Fibroblast of villous mesenchyme (primary cell): Measurements from ENCODE around the gene EGR1. TPM values are rescaled to one million over a fixed set of nuclear protein-coding genes. Genes with fewer than 3 reads are reported as not detected.

Source experiments
- DNase-seq: peaks from one replicate; pipeline ENCODE4 v3.0.0-alpha.2; 2010; ENCODE audit warnings: low read depth
- H3K4me3 ChIP-seq: 2 replicates; pipeline ENCODE4 v1.5.1; 2011; ENCODE audit warnings: low read depth, mild to moderate bottlenecking, low read length
- total RNA-seq: library from RNA; depleted of rRNA; stranded (reverse); fragments of >200 nt; gene quantifications from 2 replicates; pipeline ENCODE4 v1.2.3, GENCODE V29; 2012
- TF ChIP-seq, protein P1 (sequence below): IDR thresholded peaks from 2 replicates; pipeline ENCODE4 v1.5.1; 2012; ENCODE audit warnings: low read depth, mild to moderate bottlenecking, low read length; ENCODE audit not compliant: insufficient read depth

The EGR1 gene
- total RNA-seq, 1 donor = 3.5 TPM

DNA sequence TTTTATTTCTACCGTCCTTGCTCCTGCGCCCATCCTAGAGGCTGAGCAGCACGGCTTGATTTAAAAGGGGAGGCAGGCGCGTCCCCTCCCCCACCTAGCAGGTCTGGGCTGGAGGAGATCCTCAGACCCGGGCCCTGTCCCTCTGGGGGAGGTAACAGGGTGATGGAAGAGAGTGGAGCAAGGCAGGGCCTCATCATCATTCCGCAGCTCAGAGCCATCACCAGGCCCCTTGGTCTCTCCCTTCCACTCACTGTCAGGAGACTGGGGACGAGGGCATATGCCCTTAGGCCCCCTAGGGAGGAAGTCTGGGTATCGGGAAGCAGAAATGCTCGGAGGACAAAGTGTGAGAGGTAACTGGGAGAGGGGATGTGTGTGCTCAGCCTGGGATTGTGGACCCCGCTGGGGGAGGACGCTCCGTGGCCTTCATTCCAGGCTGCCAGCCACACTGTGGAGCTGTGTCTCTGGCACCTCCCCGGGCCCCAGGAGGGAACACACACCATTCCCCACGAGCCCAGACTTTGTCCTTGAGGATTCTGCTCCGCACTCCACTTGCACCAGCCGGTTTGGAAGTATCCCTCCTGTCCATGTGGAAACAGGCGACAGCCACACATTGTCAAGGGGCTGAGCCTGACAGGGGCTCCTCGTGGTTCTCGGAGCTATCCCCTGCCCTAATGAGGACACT, 25.7 kb upstream of the EGR1 start:
- DNase-seq = no peak
- TF ChIP-seq, protein P1, sequence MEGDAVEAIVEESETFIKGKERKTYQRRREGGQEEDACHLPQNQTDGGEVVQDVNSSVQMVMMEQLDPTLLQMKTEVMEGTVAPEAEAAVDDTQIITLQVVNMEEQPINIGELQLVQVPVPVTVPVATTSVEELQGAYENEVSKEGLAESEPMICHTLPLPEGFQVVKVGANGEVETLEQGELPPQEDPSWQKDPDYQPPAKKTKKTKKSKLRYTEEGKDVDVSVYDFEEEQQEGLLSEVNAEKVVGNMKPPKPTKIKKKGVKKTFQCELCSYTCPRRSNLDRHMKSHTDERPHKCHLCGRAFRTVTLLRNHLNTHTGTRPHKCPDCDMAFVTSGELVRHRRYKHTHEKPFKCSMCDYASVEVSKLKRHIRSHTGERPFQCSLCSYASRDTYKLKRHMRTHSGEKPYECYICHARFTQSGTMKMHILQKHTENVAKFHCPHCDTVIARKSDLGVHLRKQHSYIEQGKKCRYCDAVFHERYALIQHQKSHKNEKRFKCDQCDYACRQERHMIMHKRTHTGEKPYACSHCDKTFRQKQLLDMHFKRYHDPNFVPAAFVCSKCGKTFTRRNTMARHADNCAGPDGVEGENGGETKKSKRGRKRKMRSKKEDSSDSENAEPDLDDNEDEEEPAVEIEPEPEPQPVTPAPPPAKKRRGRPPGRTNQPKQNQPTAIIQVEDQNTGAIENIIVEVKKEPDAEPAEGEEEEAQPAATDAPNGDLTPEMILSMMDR = no peak
- peak overlapping the region; percentile 63 for H3K4me3 ChIP-seq

DNA sequence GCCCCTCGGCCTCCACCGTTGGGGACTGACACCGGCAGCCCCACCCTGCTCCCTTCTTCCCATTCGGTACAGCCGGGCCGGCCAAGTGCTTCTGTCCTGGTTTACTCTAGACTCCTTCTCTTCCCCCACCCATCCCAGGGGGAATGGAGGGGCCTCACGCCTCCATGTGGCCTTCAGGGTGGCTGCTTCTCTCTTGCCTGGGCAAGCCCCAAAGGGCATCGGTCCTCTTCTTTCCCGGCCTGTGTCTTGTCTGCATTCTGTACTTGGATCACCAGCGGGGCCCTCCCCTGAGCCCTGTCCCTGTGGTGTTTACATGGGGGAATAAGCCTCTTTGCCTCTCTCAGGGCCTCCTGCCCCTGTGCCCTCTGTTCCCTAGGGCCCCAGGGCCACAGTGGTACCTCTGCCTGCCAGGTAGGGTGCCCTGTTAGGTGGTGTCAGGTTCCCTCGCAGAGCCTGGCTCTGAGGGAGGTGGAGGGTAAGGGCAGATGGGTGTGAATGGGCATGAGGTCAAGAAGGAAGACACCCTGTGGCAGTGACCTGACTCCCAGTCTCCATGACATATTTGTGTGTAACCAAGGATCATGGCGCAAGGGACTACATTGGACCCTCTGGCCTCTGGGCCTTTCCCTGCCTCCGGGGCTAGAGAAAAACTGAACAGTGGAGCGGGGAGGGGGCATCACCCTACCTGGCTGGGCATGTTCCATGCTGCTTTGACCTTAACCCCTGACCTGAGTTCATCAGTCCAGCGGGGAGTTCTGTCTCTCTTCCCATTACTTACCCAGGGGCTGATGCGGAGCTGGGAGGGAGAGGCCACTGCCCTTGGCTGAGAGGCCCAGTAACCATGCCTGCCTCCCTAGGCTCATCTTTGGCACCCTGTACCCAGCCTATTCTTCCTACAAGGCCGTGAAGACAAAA, 24.9 kb upstream of the EGR1 start:
- TF ChIP-seq, protein P1 = no peak
- H3K4me3 ChIP-seq = no peak overlapping the region
- DNase-seq = no peak

DNA sequence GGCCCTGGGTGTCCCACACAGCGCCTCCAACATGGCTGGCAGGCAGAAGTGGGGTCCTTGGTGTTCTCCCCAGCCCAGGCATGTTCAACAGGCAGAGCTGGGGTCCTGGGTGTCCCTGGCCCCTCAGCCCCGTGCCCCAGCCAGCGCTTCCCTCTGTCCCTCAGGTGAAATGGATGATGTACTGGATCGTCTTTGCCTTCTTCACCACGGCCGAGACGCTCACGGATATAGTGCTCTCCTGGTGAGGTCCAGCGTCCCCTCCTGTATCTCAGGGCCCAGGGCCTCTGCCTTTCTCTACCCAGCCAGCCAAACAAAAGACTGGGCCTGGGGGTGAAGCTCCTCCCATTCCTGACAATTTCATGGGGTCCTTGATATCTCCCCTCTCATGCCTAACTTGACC, 24.1 kb upstream of the EGR1 start:
- TF ChIP-seq, protein P1 = no peak
- no peak overlapping the region for H3K4me3 ChIP-seq
- DNase-seq = no peak

DNA sequence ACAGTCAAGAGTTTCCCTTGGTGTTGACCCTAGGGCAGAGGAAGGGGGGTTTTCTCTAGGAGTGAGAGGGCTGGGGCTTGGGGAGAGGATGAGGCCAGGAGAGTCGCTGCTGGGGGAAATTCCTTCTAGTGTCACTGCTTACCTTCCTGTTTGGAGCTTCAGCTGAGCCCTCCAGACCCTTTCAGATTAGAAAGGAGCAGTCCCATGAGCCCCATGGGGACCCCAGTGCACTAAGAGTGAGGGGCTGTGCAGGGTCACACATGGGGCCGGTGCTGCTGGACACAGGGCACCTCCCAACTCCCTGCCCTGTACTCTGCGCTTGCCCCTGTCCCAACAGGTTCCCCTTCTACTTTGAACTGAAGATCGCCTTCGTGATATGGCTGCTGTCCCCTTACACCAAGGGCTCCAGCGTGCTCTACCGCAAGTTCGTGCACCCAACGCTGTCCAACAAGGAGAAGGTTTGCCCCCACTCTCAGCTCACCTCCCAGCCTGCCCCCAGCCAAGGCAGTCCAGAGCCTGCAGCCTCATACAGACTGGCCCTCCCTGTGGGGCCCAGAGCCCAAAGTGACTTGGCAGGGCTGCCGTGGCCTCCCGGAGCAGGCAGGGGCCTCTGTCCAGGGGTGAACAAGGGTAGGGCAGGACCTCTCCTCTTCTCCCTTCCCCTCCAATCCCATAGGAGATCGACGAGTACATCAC, 21.1 kb upstream of the EGR1 start:
- TF ChIP-seq, protein P1 = no peak
- no peak overlapping the region for H3K4me3 ChIP-seq
- DNase-seq = no peak

DNA sequence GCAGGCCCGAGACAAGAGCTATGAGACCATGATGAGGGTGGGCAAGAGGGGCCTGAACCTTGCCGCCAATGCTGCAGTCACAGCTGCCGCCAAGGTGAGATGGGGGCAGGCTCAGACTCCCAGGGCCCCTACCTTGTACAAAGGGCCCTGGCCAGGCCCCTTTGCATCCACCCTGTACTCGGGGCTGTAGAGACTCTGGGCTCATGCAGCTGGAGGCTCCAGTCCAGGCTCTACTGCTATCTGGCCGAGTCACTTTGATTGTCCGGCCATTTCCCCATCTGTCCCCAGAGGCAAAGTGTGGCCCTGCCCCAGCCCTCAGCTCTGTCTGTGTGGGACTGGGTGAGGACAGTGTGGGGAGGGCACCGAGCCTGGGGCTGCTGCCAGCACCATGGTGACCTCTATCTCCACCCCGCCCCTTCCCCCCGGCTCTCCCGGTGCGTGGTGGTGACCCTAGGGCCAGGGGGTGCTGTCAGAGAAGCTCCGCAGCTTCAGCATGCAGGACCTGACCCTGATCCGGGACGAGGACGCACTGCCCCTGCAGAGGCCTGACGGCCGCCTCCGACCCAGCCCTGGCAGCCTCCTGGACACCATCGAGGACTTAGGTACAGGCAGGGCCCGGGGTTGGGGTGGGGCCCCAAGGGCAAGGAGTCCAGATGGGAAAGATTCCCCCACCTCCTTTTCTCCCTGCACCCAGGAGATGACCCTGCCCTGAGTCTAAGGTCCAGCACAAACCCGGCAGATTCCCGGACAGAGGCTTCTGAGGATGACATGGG, 20.3 kb upstream of the EGR1 start:
- H3K4me3 ChIP-seq = no peak overlapping the region
- no peak for DNase-seq
- TF ChIP-seq, protein P1 = no peak

DNA sequence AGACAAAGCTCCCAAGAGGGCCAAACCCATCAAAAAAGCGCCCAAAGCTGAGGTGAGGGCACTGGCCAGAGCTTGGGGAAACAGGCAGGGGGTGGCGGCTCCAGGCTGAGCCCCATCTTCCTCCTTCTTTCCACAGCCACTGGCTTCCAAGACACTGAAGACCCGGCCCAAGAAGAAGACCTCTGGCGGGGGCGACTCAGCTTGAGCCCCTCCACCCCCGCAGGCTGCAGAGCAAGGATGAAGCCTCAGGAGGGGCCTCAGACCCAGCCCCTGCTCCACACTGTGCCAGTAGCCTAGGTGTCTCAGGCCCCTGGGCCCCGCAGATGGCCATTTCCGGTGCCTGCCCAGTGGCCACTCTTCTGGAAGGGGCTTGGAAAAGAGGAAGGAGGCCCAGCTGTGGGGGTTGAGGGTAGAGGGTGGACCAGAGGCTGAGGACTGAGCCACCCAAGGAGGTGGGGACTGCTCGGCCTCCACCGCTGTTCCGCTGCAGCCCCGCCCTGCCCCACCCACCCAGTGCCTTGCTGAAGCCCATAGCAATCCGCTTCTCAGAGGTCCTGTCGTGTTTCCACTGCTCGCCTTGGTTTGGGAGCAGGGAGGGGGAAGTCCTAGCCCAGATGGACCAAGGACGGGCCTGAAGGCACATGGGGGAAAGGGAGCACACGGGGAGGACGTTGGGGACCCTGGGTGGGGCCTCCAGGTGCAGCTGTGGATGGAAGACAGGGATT, 19.6 kb upstream of the EGR1 start:
- no peak for DNase-seq
- TF ChIP-seq, protein P1 = no peak
- no peak overlapping the region for H3K4me3 ChIP-seq
